GM18526 (cell line): Measurements from ENCODE around the gene FANCD2OS.
A peak's percentile ranks its signal among the peaks of the same experiment; 100 is the strongest.

Experiments
- POLR2A ChIP-seq: IDR thresholded peaks from 3 replicates; pipeline ENCODE4 v1.6.1; 2011; ENCODE audit not compliant: insufficient read length; ENCODE audit errors: extremely low read depth

The FANCD2OS gene

GRCh38 chr3:10116928-10117327 is 8.9 kb upstream of the FANCD2OS start:
- no peak for TF ChIP-seq POLR2A

- TF ChIP-seq POLR2A = no peak
These were observed 8.0 kb upstream of the FANCD2OS start for GRCh38 chr3:10116138-10116460.

GRCh38 chr3:10115326-10116137 is 7.5 kb upstream of the FANCD2OS start, which contains the start of gene BRK1:
TSS of gene BRK1 (plus strand) at chr3:10115675. CDS start at chr3:10115702, 27 bp downstream.
- peak; percentile 97 for TF ChIP-seq POLR2A

GRCh38 chr3:10106919-10107318 is 1.1 kb downstream of the FANCD2OS start:
- TF ChIP-seq POLR2A = no peak

- TF ChIP-seq POLR2A = no peak
These were observed 9.0 kb downstream of the FANCD2OS start for GRCh38 chr3:10099041-10099440.

- TF ChIP-seq POLR2A = no peak
These were observed 14.4 kb downstream of the FANCD2OS start for GRCh38 chr3:10093678-10094077.

- no peak for TF ChIP-seq POLR2A
These were observed 17.9 kb downstream of the FANCD2OS start for GRCh38 chr3:10090179-10090578.

- TF ChIP-seq POLR2A = no peak
These were observed 19.8 kb downstream of the FANCD2OS start for GRCh38 chr3:10088256-10088655.

- TF ChIP-seq POLR2A = no peak
These were observed 22.3 kb downstream of the FANCD2OS start for GRCh38 chr3:10085738-10086137.

GRCh38 chr3:10081871-10082270 is 26.2 kb downstream of the FANCD2OS start:
- no peak for TF ChIP-seq POLR2A

GRCh38 chr3:10074666-10075065 is 33.4 kb downstream of the FANCD2OS start:
- TF ChIP-seq POLR2A = no peak

- no peak for TF ChIP-seq POLR2A
These were observed 53.0 kb downstream of the FANCD2OS start for GRCh38 chr3:10055097-10055496.
